HG02981 (cell line): ENCODE measurements around the gene DCT.
A peak's percentile ranks its signal among the peaks of the same experiment; 100 is the strongest.

Experiments
- ATAC-seq: cut with Tn5 transposase; IDR thresholded peaks from one replicate; pipeline ENCODE4 v1.9.1; 2021; ENCODE audit warnings: mild to moderate bottlenecking, moderate library complexity; ENCODE audit not compliant: unreplicated experiment

The DCT gene

DNA sequence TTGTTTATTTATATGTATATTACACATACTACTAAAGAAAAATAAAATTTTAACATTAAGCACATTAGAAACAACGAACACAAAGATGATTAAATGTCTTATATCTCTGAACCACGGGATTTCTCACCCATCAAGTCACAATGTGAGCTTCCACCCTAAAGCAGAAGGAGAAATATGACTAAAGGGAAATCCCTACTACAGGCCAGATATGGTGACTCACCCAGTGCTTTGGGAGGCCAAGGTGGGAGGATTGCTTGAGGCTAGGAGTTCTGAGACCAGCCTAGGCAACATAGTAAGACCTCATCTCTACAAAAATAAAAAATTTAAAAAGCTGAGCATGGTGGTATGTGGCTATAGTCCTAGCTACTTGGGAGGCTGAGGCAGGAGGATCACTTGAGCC is 24.6 kb downstream of the DCT start:
- no peak for ATAC-seq

- ATAC-seq = no peak
Observed at GRCh38 chr13:94454334-94454733, 25.1 kb downstream of the DCT start.

- no peak for ATAC-seq
Observed at GRCh38 chr13:94444826-94445225, 34.7 kb downstream of the DCT start.

DNA sequence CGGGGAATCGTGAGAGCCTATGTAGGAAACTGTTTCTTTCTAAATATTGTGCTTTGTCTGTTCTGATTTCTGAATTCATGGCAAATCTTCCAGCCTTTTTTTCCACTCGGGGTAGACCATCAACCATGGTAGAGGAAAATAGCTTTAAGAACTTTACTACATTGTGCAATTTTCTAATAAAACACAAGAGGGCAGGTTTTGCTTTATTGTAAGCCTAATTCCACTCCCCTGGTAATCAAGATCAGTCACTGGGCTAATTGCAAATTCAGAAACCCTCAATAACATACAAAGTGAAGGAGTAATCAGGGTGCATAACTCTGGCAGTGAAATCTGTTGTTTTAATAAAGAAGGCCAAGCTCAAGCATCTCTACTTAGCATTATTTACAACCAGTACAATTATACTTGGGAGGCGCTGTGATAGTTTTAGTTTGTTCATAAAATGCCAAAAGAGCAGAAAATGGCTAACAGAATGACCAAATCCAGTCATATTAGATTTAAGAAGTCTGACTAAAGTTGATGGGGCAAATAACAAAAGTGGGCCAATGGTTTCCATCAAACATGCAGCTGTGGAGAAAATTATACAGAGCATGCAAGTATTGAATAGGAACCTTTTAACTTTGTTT is 43.8 kb downstream of the DCT start:
- ATAC-seq = peak; percentile 44

DNA sequence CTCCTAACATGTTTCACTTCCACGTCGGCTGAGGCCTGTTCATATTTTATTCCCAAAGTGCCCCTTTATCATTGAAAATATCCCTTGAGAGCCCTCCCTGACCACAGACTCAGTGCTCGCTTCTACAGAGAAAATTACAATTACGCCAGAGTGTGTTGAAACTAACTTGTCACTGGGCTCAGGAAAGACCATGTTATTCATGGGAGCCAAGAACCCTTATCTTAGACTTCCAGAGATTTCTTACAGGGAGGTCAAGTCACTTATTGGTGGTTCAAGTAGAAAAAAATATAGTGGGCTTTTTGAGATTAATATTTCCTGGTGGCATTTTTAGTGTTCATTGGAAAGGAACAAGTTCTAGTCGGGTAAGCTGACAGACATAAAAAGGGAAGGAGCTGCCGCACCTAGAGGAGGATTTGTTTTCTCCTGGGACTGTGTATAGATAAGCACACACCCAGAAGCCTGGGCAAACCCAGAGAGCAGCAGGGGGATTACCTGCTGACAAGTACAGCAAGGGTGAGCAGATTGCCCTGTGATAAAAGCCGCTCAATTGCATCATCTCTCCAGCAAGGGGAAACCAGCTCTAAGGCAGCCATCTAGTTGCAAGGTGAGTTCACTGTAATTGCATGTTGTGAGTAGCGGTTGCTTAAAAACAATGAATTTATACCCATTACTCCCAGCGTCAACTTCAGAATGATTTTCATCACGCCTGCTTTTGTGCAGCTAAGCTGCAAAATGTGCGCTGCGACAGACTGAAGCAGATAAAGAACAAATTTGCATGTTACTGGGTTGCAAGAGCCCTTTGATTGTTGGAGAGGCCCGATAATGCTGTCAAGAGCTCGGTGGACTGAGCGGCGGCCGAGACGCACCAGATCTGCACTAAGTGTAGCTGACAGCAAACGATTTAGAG is 46.2 kb downstream of the DCT start:
- ATAC-seq = peak; percentile 56

- no peak for ATAC-seq
Observed at GRCh38 chr13:94431987-94432386, 47.5 kb downstream of the DCT start.

DNA sequence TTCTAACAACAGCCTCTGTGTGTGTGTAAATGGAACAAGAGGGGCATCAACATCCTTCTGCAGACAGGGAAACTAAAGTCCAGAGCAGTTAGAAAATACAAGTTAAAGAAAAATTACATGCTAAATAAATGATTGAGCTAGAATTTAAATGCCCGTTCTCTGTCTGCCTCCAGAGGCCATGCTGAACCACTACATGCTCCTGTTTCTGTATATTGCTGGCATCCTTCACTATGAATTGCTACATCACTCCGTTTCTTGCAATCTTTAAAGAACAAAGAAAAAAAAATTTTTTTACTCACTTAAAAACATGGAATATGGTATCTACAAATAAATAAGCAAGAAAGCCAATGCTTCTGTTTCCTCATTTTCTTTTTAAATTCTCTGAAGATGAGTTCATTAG is 47.9 kb downstream of the DCT start:
- no peak for ATAC-seq

GRCh38 chr13:94427313-94427953 is 52.0 kb downstream of the DCT start:
- ATAC-seq = no peak

DNA sequence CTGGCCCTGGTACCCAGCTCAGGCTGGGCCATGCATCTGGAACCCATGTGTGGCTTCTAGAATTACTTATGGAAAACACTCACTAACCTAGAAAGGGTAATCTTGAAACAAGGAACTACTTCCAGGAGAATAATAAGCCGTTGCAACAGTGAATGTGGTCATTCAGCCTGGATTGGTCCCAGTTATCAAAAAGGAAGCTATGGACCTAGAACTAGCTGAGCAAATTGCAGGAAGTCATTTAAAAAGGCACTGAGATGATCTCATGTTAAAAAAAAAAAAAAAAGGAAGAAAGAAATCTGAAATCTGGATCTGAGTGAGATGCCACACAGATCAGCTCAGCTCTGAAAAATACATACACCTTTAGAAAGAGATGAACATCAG is 59.6 kb downstream of the DCT start:
- ATAC-seq = no peak

- peak; percentile 73 for ATAC-seq
Observed at GRCh38 chr13:94419304-94419924, 60.1 kb downstream of the DCT start.

- no peak for ATAC-seq
Observed at GRCh38 chr13:94417294-94417693, 62.2 kb downstream of the DCT start.

GRCh38 chr13:94416454-94417080 is 62.9 kb downstream of the DCT start:
- ATAC-seq = no peak

DNA sequence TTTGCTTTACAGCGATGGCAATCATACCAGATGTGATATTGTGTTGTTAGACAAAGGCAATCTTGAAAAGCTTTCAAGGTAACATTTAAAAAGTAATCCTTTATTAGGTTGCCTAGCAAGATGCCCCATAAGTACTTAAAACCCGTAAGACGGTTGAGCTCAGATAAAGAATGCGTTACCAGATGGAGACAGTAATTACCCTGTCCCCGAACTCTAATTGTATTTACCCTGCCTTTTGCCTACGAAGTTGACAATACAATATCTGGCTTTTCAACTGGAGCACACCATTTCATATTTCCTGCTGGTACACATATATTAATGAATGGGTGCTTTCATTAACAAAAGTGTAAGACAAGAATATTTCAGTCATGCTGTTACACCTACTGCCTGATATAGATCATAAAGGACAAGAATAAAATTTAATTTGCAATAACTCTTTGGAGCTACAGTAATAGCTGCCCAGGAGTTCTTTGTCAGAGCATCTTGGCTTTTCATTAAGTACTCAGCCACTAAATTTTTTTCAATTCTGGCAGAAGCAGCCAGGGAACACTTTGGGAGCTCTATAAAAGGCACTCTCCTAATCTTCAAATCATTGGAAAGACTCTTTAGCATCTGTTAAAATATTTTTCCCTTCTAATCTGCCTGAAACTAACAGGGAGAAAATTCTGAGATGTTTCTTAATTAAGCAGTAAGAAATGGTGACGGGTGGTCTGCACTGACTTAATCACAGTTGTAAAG is 63.8 kb downstream of the DCT start:
- ATAC-seq = no peak

- ATAC-seq = no peak
Observed at GRCh38 chr13:94414708-94415107, 64.8 kb downstream of the DCT start.

DNA sequence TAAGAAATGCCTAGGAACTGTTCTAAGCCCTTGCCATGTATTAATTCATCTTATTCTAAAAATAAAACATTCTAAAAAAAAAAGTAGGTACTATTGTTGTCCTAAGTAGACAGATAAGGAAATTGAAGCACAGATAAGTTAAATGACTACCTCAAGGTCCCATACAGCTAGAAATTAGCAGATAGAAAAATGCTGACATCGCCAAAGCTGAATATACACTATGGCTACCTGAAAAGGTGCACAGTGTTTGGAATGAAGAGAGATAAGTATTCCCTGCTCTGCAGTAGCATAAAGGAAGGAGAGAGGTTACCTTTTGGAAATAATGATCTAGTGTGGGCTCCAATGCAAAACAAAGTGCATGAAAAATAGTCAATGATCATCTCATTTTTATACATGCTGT is 65.3 kb downstream of the DCT start:
- ATAC-seq = no peak

- no peak for ATAC-seq
Observed at GRCh38 chr13:94413598-94413944, 65.9 kb downstream of the DCT start.

- no peak for ATAC-seq
Observed at GRCh38 chr13:94412870-94413597, 66.4 kb downstream of the DCT start.

DNA sequence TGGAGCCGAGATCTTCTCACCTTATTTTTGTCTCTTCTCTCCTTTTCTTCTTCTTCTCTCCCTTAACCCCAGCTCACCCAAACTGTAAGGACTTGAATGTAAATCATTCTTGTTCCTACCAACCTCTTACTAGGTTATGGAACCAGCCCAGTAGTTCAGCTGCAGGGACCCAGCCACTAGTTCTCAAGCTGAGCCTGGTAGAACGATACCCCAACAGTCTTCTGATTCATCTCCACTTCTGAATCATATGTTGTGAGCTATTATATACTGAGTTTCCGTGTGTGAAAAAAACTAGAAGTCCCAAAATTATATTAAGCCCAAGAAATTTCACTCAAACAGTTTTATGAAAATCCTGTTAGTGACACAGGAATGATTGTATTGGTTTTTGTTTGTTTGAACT is 67.7 kb downstream of the DCT start:
- no peak for ATAC-seq

DNA sequence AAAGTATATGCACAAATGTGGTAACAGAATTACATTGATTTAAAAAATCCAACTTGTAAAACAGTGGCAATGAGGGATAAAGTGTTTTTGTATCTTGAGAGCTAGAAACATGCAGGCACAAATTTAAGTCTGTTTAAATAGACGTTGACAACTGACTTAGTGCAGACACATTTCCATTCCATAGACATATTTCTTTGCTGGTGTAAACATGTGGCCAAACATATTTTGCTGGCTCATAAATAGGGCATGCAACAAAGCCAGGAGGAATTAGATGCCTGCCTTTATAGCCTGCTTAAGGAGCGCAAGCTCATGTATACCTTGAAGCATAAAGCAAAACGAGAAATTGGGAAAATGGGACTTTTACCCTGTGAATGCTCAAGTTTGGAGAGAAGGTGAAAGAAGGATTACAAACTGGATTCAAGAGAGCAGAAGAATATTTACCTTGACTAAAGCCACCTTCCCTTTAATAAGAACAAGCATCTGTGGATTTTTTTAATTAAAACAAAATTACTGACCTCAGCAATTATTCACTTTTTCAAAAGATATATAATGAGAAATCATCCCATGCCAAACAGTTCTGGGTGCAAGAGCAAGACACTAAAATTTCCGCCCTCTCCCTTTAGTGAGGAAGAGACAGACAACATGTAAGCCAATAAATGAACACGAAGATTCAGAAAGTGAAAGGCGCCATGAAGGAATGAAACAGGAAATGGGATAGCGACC is 71.0 kb downstream of the DCT start:
- ATAC-seq = no peak
